Natural killer cell treated with Interleukin-12 subunit alpha and Interleukin-12 subunit beta and Interleukin-15 and Interleukin-18, amount 100 ng/mL, for 72 hours (primary cell): ENCODE data around the gene GPC6. TPM values are rescaled to one million over a fixed set of nuclear protein-coding genes. Genes with fewer than 3 reads are reported as not detected.
A peak's percentile ranks its signal among the peaks of the same experiment; 100 is the strongest.

Source experiments
- ATAC-seq, 2 donors: fragments of 150-1000 bp; cut with Tn5 transposase in 1 of 2; sonication (Bioruptor Pico), chemical (Tn5 transposase) in 1 of 2; 2 replicates each; pipeline ENCODE4 v1.10.0; 2021
- DNase-seq: peaks from one replicate; pipeline ENCODE4 v3.0.0; 2022; ENCODE audit warnings: low spot score
- H3K27ac Mint-ChIP-seq, 2 donors: 1 replicate in 1 of 2; 2 replicates in 1 of 2; pipeline ENCODE4 v1.8.0; 2022; ENCODE audit warnings: mixed read lengths in 2 of 2, mild to moderate bottlenecking in 1 of 2, moderate library complexity in 1 of 2
- H3K27me3 Mint-ChIP-seq, 2 donors: 1 replicate in 1 of 2; 2 replicates in 1 of 2; pipeline ENCODE4 v1.8.0; 2022; ENCODE audit warnings: mixed read lengths in 2 of 2
- H3K36me3 Mint-ChIP-seq: one replicate; pipeline ENCODE4 v1.8.0; 2022; ENCODE audit warnings: mixed read lengths
- H3K4me1 Mint-ChIP-seq, 2 donors: 1 replicate in 1 of 2; 2 replicates in 1 of 2; pipeline ENCODE4 v1.8.0; 2022; ENCODE audit warnings: low read depth in 2 of 2, mixed read lengths in 2 of 2, mild to moderate bottlenecking in 1 of 2
- H3K4me3 Mint-ChIP-seq: one replicate; pipeline ENCODE4 v1.8.0; 2022; ENCODE audit warnings: mixed read lengths
- H3K9me3 Mint-ChIP-seq: 2 replicates; pipeline ENCODE4 v1.8.0; 2022; ENCODE audit warnings: mixed read lengths
- total RNA-seq, 2 donors: library from RNA; stranded (reverse); gene quantifications; one replicate each; pipeline ENCODE4 v1.2.3, GENCODE V29; 2022

Gene GPC6
- total RNA-seq, 2 donors from 2014 or later, result not detected

- Mint-ChIP-seq H3K4me1 (no peaks in the 10 kb centered on the region), H3K27ac (no peak overlapping the region), H3K36me3 (peaks cover 24% of the 10 kb centered on the region), H3K9me3 (peaks cover 2% of the 10 kb centered on the region), H3K27me3 (peaks cover 19 to 23% of the 10 kb centered on the region in 2 donors), H3K4me3 (no peak overlapping the region)
- ATAC-seq (no peak), DNase-seq (no peak)
These were observed 3.6 kb upstream of the GPC6 start for GRCh38 chr13:93222976-93223375.

- peaks cover 27 to 35% of the 10 kb centered on the region in 2 donors for H3K27me3 Mint-ChIP-seq
- H3K4me1 Mint-ChIP-seq, result no peaks in the 10 kb centered on the region
- H3K27ac Mint-ChIP-seq, result no peak overlapping the region
- DNase-seq (no peak), ATAC-seq (no peak)
- H3K9me3 Mint-ChIP-seq, result no peaks in the 10 kb centered on the region
- H3K4me3 Mint-ChIP-seq, result no peak overlapping the region
- peaks cover 30% of the 10 kb centered on the region for H3K36me3 Mint-ChIP-seq
These were observed 2.1 kb upstream of the GPC6 start for GRCh38 chr13:93224535-93224934.

GRCh38 chr13:93225610-93226009 is 997 bp upstream of the GPC6 start:
- ATAC-seq, result no peak
- DNase-seq, result no peak
- Mint-ChIP-seq H3K9me3 (peaks cover 2% of the 10 kb centered on the region), H3K4me1 (no peaks in the 10 kb centered on the region), H3K4me3 (no peak overlapping the region), H3K27ac (no peak overlapping the region), H3K27me3 (peaks cover 31 to 41% of the 10 kb centered on the region in 2 donors), H3K36me3 (peaks cover 30% of the 10 kb centered on the region)

- Mint-ChIP-seq H3K27me3 (peaks cover 31 to 41% of the 10 kb centered on the region in 2 donors), H3K9me3 (peaks cover 2% of the 10 kb centered on the region), H3K36me3 (peaks cover 30% of the 10 kb centered on the region), H3K4me3 (no peak overlapping the region), H3K4me1 (no peaks in the 10 kb centered on the region), H3K27ac (no peak overlapping the region)
- ATAC-seq (no peak), DNase-seq (no peak)
These were observed 463 bp upstream of the GPC6 start for GRCh38 chr13:93226065-93226622.

- Mint-ChIP-seq H3K27me3 (peaks cover 31 to 41% of the 10 kb centered on the region in 2 donors), H3K4me3 (no peak overlapping the region), H3K36me3 (peaks cover 30% of the 10 kb centered on the region), H3K27ac (no peak overlapping the region), H3K4me1 (no peaks in the 10 kb centered on the region), H3K9me3 (peaks cover 2% of the 10 kb centered on the region)
- DNase-seq (no peak), ATAC-seq (peak in 1 of 2 donors; percentile 40)
These were observed 772 bp downstream of the GPC6 start for GRCh38 chr13:93227280-93227877.

GRCh38 chr13:93227878-93228642 is 1.5 kb downstream of the GPC6 start:
- peaks cover 31 to 41% of the 10 kb centered on the region in 2 donors for H3K27me3 Mint-ChIP-seq
- no peak overlapping the region for H3K4me3 Mint-ChIP-seq
- peak in 1 of 2 donors; percentile 17 for ATAC-seq

GRCh38 chr13:93228643-93228937 is 2.0 kb downstream of the GPC6 start:
- H3K36me3 Mint-ChIP-seq, result peaks cover 30% of the 10 kb centered on the region
- peaks cover 2% of the 10 kb centered on the region for H3K9me3 Mint-ChIP-seq
- no peak overlapping the region for H3K4me3 Mint-ChIP-seq
- H3K4me1 Mint-ChIP-seq, result no peaks in the 10 kb centered on the region
- ATAC-seq (no peak), DNase-seq (no peak)
- H3K27me3 Mint-ChIP-seq, result peaks cover 31 to 41% of the 10 kb centered on the region in 2 donors
- H3K27ac Mint-ChIP-seq, result no peak overlapping the region

More at GRCh38 chr13:93227878-93228642, 1.5 kb downstream of the GPC6 start:
- Mint-ChIP-seq H3K4me1 (no peaks in the 10 kb centered on the region), H3K9me3 (peaks cover 2% of the 10 kb centered on the region), H3K27ac (no peak overlapping the region), H3K36me3 (peaks cover 30% of the 10 kb centered on the region)
- no peak for DNase-seq

GRCh38 chr13:93230261-93230855 is 3.8 kb downstream of the GPC6 start:
- no peak overlapping the region for H3K27ac Mint-ChIP-seq
- peaks cover 30 to 38% of the 10 kb centered on the region in 2 donors for H3K27me3 Mint-ChIP-seq
- ATAC-seq (no peak), DNase-seq (no peak)
- H3K9me3 Mint-ChIP-seq, result peaks cover 10% of the 10 kb centered on the region
- no peak overlapping the region for H3K4me3 Mint-ChIP-seq
- peaks cover 23% of the 10 kb centered on the region for H3K36me3 Mint-ChIP-seq
- H3K4me1 Mint-ChIP-seq, result no peaks in the 10 kb centered on the region

GRCh38 chr13:93231867-93232266 is 5.3 kb downstream of the GPC6 start:
- Mint-ChIP-seq H3K4me3 (no peak overlapping the region), H3K27ac (no peak overlapping the region), H3K27me3 (peaks cover 16 to 23% of the 10 kb centered on the region in 2 donors), H3K4me1 (no peaks in the 10 kb centered on the region), H3K36me3 (peaks cover 9% of the 10 kb centered on the region), H3K9me3 (peaks cover 10% of the 10 kb centered on the region)
- DNase-seq (no peak), ATAC-seq (no peak)

- DNase-seq (no peak), ATAC-seq (no peak)
- no peak overlapping the region for H3K27ac Mint-ChIP-seq
- H3K27me3 Mint-ChIP-seq, result peaks cover 6 to 12% of the 10 kb centered on the region in 2 donors
- peaks cover 11% of the 10 kb centered on the region for H3K36me3 Mint-ChIP-seq
- no peak overlapping the region for H3K4me3 Mint-ChIP-seq
- peaks cover 19% of the 10 kb centered on the region for H3K9me3 Mint-ChIP-seq
- no peaks in the 10 kb centered on the region for H3K4me1 Mint-ChIP-seq
These were observed 7.4 kb downstream of the GPC6 start for GRCh38 chr13:93233997-93234416.

- no peak overlapping the region for H3K27ac Mint-ChIP-seq
- H3K4me1 Mint-ChIP-seq, result no peaks in the 10 kb centered on the region
These were observed 7.9 kb downstream of the GPC6 start for GRCh38 chr13:93234459-93234858.

GRCh38 chr13:93235258-93236015 is 8.8 kb downstream of the GPC6 start:
- no peak for ATAC-seq
- DNase-seq, result no peak
- Mint-ChIP-seq H3K27ac (no peak overlapping the region), H3K27me3 (no peaks in the 10 kb centered on the region), H3K36me3 (peaks cover 19% of the 10 kb centered on the region), H3K9me3 (peaks cover 24% of the 10 kb centered on the region), H3K4me3 (no peak overlapping the region), H3K4me1 (no peaks in the 10 kb centered on the region)

More at GRCh38 chr13:93234459-93234858, 7.9 kb downstream of the GPC6 start:
- no peak overlapping the region for H3K4me3 Mint-ChIP-seq
- ATAC-seq (no peak), DNase-seq (no peak)
- peaks cover 24% of the 10 kb centered on the region for H3K9me3 Mint-ChIP-seq
- peaks cover 11% of the 10 kb centered on the region for H3K36me3 Mint-ChIP-seq
- H3K27me3 Mint-ChIP-seq, result peaks cover 4 to 8% of the 10 kb centered on the region in 2 donors

- H3K27me3 Mint-ChIP-seq, result no peaks in the 10 kb centered on the region
- peaks cover 29% of the 10 kb centered on the region for H3K36me3 Mint-ChIP-seq
- no peak overlapping the region for H3K27ac Mint-ChIP-seq
- ATAC-seq, result no peak
- H3K4me3 Mint-ChIP-seq, result no peak overlapping the region
- no peak for DNase-seq
- H3K4me1 Mint-ChIP-seq, result no peaks in the 10 kb centered on the region
- peaks cover 30% of the 10 kb centered on the region for H3K9me3 Mint-ChIP-seq
These were observed 12.1 kb downstream of the GPC6 start for GRCh38 chr13:93238711-93239110.
